Stomach smooth muscle (tissue), 2 donors: ENCODE measurements around the gene SSC4D.
A peak's percentile ranks its signal among the peaks of the same experiment; 100 is the strongest.

ENCODE experiments used
- H3K27ac ChIP-seq: one replicate; pipeline ENCODE4 v1.7.0; 2013; ENCODE audit warnings: mild to moderate bottlenecking, low read length, inconsistent platforms
- H3K27me3 ChIP-seq, 2 donors: one replicate each; pipeline ENCODE4 v1.7.0; 2013; ENCODE audit warnings: low read length in 2 of 2; ENCODE audit not compliant: insufficient read depth in 2 of 2, control insufficient read depth in 1 of 2
- H3K36me3 ChIP-seq, 2 donors: one replicate each; pipeline ENCODE4 v1.7.0; 2013; ENCODE audit warnings: low read length in 2 of 2; ENCODE audit not compliant: control insufficient read depth in 2 of 2, insufficient read depth in 2 of 2
- H3K4me1 ChIP-seq: one replicate; pipeline ENCODE4 v1.7.0; 2013; ENCODE audit warnings: low read length; ENCODE audit not compliant: control insufficient read depth, insufficient read depth
- H3K4me3 ChIP-seq, 2 donors: one replicate each; pipeline ENCODE4 v1.7.0; 2013; ENCODE audit warnings: low read length in 2 of 2
- H3K9ac ChIP-seq, 2 donors: one replicate each; pipeline ENCODE4 v1.7.0; 2013; ENCODE audit warnings: low read length in 2 of 2, mild to moderate bottlenecking in 1 of 2
- H3K9me3 ChIP-seq, 2 donors: one replicate each; pipeline ENCODE4 v1.7.0; 2013; ENCODE audit warnings: low read length in 2 of 2; ENCODE audit not compliant: control insufficient read depth in 2 of 2
- donor health status: healthy.
- donor health status: Pancreatic carcinoma.

SSC4D gene

DNA sequence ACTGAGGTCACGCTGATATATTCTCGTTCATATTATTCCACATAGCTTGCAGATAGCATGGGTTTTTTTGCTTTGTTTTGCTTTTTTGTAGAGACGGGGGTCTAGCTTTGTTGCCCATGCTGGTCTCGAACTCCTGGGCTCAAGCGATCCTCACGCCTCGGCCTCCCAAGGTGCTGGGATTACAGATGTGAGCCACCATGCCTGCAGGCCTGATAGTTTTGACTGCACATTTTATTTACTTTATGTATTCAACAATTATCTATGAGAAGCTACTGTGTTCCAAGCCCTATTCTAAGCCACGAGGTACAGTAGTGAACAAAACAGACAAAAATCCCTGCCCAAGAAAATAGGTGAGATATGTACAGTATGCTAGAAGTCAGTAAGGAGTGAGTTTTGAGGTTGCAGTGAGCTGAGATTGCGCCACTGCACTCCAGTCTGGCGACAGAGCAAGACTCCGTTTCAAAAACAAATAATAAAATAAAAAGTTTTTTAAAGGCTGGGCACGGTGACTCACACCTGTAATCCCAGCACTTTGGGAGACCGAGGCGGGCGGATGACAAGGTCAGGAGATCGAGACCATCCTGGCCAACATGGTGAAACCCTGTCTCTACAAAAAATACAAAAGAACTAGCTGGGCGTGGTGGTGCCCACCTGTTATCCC, 49.4 kb downstream of the SSC4D start:
- H3K9ac ChIP-seq: peak overlapping the region; percentile 87 to 89
- peak overlapping the region; percentile 95 for H3K27ac ChIP-seq
- no peaks in the 10 kb centered on the region for H3K36me3 ChIP-seq
- no peaks in the 10 kb centered on the region for H3K27me3 ChIP-seq
- peak overlapping the region; percentile 60 to 90 for H3K4me3 ChIP-seq
- H3K9me3 ChIP-seq: no peaks in the 10 kb centered on the region
- H3K4me1 ChIP-seq: peaks cover 21% of the 10 kb centered on the region

DNA sequence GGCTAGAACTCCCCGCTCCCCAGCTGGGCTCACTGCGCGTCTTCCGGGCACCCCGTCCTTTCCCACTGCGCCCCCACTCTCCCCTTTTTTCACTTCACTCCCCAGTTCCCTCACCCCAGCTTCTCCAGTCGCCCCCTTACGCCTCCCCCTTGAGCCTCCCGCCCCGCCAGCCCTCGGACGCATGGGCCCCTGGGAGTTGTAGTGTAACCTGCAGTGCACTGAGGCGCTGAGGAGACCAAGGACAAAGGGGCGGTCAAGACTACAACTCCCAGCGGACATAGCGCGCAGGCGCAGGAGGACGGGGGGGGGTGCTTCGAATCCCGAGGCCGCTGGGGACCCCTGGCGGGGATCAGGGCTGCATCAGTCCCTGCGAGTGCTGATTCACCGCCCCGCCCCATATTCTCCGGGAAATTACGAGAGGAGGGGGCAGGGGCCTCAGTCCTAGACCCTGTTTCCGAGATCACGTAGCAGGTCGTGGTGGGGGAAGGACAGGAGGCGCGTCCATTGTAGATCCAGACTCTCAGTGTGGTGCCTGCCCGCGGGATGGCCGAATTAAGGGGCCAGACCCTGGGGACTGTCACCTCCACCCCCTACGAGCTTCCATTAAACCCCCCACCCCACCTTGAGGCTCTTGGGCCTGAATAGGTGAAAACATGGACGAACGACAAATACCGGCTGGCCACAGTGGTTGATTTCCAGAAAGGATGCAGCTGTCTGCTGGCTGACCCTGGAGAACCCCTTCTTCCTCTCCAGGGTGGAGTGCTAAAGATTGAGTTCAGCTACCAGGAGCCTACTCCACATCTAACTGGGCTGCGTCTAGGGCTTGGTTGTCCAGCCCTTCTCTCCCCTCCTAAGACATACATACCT, 50.2 kb downstream of the SSC4D start:
- Histone ChIP-seq H3K9me3 (no peaks in the 10 kb centered on the region), H3K27me3 (no peaks in the 10 kb centered on the region), H3K4me1 (peaks cover 20% of the 10 kb centered on the region), H3K9ac (peak overlapping the region; percentile 87 to 89), H3K4me3 (peak overlapping the region; percentile 60 to 90), H3K27ac (peak overlapping the region; percentile 95), H3K36me3 (no peaks in the 10 kb centered on the region)

- peak within 1 kb of the TSS; percentile 85 to 90 for H3K4me3 ChIP-seq
- H3K27me3 ChIP-seq: no peaks in the 10 kb centered on the region
- no peaks in the 10 kb centered on the region for H3K36me3 ChIP-seq
- peak within 1 kb of the TSS; percentile 95 for H3K27ac ChIP-seq
- H3K9ac ChIP-seq: peak within 1 kb of the TSS; percentile 87 to 89
- peaks cover 16% of the 10 kb centered on the region for H3K4me1 ChIP-seq
- no peaks in the 10 kb centered on the region for H3K9me3 ChIP-seq
Observed at GRCh38 chr7:76358481-76359110, 50.9 kb downstream of the SSC4D start, which contains the start of gene YWHAG. Gene YWHAG, minus strand, starts transcription at chr7:76358991. Its CDS starts 183 bp downstream, at chr7:76358808.

DNA sequence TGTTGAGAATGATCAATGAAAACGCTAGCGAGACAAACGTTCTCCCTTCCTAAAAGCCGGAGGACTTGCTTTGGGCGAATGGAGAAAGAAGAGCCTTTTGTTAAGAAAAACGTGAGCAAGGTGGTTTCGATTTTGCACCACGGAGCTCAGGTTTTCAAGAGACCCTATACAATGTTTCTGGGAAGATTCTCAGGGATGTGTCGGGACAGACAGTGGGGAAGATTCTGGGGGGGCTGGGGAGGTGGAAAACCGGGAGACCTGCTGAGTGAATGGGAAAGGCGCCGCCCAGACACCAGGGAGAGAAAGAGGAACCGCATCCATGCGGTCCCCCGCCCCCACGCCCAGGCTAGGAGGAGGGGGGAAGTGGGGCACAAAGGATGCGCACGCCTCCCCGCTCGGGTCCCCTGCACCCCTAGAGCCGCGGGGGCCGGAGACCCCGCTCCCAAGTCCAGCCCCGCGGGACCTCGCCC, 51.5 kb downstream of the SSC4D start:
- Histone ChIP-seq H3K27ac (peak overlapping the region; percentile 95), H3K27me3 (no peaks in the 10 kb centered on the region), H3K9ac (peak overlapping the region; percentile 86 to 89), H3K9me3 (no peaks in the 10 kb centered on the region), H3K36me3 (no peaks in the 10 kb centered on the region), H3K4me3 (peak overlapping the region; percentile 85 to 90), H3K4me1 (peaks cover 16% of the 10 kb centered on the region)

DNA sequence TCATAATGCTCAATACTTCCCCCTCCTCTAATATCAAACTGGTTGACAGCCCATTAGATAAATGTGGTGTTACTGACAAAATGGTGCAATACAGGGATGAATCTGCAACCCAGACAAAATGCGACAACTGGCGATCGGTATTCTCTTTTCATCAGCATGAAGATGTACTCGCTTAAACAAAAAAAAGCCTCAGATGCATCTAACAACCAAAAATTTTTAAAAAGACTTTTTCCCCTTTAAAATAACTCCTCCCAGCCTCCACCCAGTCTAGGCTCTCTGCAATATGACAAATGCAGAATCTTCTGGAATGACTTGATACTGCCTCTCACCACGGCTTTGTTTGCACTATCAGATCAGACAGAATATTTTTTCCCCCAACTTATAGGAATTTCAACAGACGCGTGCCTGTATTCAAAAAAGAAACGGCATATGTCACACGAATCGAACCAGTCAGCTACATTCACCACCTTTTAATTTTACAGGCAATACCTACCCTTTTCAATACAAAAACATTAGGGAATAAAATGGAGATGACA, 52.0 kb downstream of the SSC4D start:
- Histone ChIP-seq H3K4me1 (peaks cover 16% of the 10 kb centered on the region), H3K36me3 (no peaks in the 10 kb centered on the region), H3K9ac (peak overlapping the region; percentile 86 to 89), H3K9me3 (no peaks in the 10 kb centered on the region), H3K27ac (peak overlapping the region; percentile 95), H3K4me3 (peak overlapping the region; percentile 85 to 90), H3K27me3 (no peaks in the 10 kb centered on the region)

- peak overlapping the region; percentile 85 to 90 for H3K4me3 ChIP-seq
- H3K4me1 ChIP-seq: peaks cover 24% of the 10 kb centered on the region
- no peak overlapping the region for H3K27ac ChIP-seq
- H3K9ac ChIP-seq: peak overlapping the region in 1 of 2 donors; percentile 89
- H3K9me3 ChIP-seq: no peaks in the 10 kb centered on the region
- no peaks in the 10 kb centered on the region for H3K27me3 ChIP-seq
- H3K36me3 ChIP-seq: no peaks in the 10 kb centered on the region
Observed at GRCh38 chr7:76356823-76357222, 52.7 kb downstream of the SSC4D start.

- Histone ChIP-seq H3K9me3 (no peaks in the 10 kb centered on the region), H3K27ac (no peak overlapping the region), H3K4me1 (peaks cover 25% of the 10 kb centered on the region)
Observed at GRCh38 chr7:76356115-76356514, 53.4 kb downstream of the SSC4D start.

DNA sequence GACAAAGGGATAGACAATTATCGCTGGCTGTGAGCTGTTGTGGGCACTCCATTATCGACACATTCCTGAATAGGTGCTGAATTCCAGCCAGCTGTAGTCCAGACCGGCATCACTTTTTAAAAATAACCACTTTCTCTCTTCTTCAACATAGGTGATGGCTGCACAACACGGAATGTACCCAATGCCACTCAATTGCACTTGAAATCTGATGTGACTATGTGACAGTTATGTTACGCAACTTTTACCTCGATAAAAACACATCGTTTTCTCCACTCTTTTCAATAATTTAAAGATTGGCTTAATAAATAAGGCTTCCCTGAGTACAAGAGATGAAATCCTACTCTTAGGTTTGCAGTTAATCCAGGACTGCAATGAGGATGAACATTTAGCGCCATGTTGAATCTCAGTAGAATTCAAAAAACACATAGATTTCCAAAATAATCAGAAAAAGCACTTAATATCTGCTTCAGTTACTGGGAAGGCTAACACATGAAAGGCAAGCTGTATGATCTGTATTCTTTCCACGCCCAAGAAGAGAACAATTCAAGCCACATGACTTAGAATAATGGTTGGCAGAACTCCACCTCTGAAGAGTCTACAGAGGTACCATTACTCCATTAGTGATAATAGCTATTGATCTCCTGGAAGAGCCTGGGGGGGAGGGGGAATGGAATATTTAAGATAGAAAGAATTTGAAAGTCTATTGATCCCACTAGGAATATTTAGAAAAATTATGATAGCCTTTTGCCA, 54.3 kb downstream of the SSC4D start:
- Histone ChIP-seq H3K9ac (no peak overlapping the region), H3K27me3 (no peaks in the 10 kb centered on the region), H3K36me3 (no peaks in the 10 kb centered on the region), H3K4me3 (no peak overlapping the region), H3K4me1 (peaks cover 25% of the 10 kb centered on the region), H3K9me3 (no peaks in the 10 kb centered on the region), H3K27ac (no peak overlapping the region)

More at GRCh38 chr7:76356115-76356514, 53.4 kb downstream of the SSC4D start:
- Histone ChIP-seq H3K9ac (no peak overlapping the region), H3K4me3 (no peak overlapping the region), H3K36me3 (no peaks in the 10 kb centered on the region), H3K27me3 (no peaks in the 10 kb centered on the region)

DNA sequence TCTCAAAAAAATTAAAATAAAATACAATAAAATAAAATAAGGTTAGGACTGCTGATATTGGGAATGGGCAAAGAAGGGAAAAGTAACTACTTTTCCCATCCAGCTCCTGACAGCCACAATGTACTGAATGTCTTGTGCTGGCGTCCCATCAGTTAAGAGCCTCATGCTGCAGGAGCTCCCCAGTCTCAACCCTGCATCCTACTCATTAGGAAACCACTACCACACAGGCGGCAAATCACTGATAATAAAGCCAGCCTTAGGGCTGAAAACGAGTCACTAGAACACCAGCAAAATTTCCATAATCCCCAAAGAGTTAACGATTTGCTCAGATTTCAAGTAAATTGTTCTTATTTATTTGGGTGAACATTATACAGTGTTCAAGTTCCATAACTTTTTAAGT, 55.0 kb downstream of the SSC4D start:
- H3K27me3 ChIP-seq: no peaks in the 10 kb centered on the region
- H3K9me3 ChIP-seq: no peaks in the 10 kb centered on the region
- peaks cover 0 to 6% of the 10 kb centered on the region in 2 donors for H3K36me3 ChIP-seq
- peaks cover 19% of the 10 kb centered on the region for H3K4me1 ChIP-seq
- no peak overlapping the region for H3K9ac ChIP-seq
- H3K27ac ChIP-seq: no peak overlapping the region
- H3K4me3 ChIP-seq: no peak overlapping the region

- Histone ChIP-seq H3K36me3 (peaks cover 0 to 9% of the 10 kb centered on the region in 2 donors), H3K27ac (no peak overlapping the region), H3K9me3 (no peaks in the 10 kb centered on the region), H3K9ac (no peak overlapping the region), H3K4me1 (peaks cover 18% of the 10 kb centered on the region), H3K27me3 (no peaks in the 10 kb centered on the region), H3K4me3 (no peak overlapping the region)
Observed at GRCh38 chr7:76353744-76354143, 55.8 kb downstream of the SSC4D start.
